GM19239 (cell line): Measurements from ENCODE around the gene FAF1.

ENCODE experiments used
- DNase-seq: peaks from one replicate; pipeline ENCODE4 v3.0.0; 2011; ENCODE audit warnings: low spot score; ENCODE audit not compliant: insufficient read length
- FAIRE-seq: peaks from 2 replicates; lab custom pipeline; 2011; peaks lifted over from hg19 to GRCh38; lab: Jason Lieb, UNC

Gene FAF1

GRCh38 chr1:50666849-50667248, 293.2 kb downstream of the FAF1 start:
- DNase-seq, result no peak
- FAIRE-seq, result no peak

- no peak for DNase-seq
- FAIRE-seq, result no peak
Measured at GRCh38 chr1:50665413-50665812, 294.7 kb downstream of the FAF1 start.

GRCh38 chr1:50661626-50662025, 298.4 kb downstream of the FAF1 start:
- no peak for FAIRE-seq
- DNase-seq, result no peak

GRCh38 chr1:50659107-50659662, 300.9 kb downstream of the FAF1 start:
- FAIRE-seq (no peak), DNase-seq (no peak)

- FAIRE-seq, result no peak
Measured at GRCh38 chr1:50658459-50659076, 301.5 kb downstream of the FAF1 start.

GRCh38 chr1:50656931-50657330, 303.1 kb downstream of the FAF1 start:
- DNase-seq (no peak), FAIRE-seq (no peak)

More at GRCh38 chr1:50658459-50659076, 301.5 kb downstream of the FAF1 start:
- DNase-seq, result no peak

GRCh38 chr1:50651476-50652263, 308.4 kb downstream of the FAF1 start:
- FAIRE-seq (no peak), DNase-seq (no peak)

- FAIRE-seq (no peak), DNase-seq (no peak)
Measured at GRCh38 chr1:50646526-50646925, 313.5 kb downstream of the FAF1 start.

- DNase-seq (no peak), FAIRE-seq (no peak)
Measured at GRCh38 chr1:50645139-50645538, 314.9 kb downstream of the FAF1 start.

- FAIRE-seq, result no peak
- no peak for DNase-seq
Measured at GRCh38 chr1:50644447-50645105, 315.5 kb downstream of the FAF1 start.

GRCh38 chr1:50637460-50637859, 322.6 kb downstream of the FAF1 start:
- FAIRE-seq, result no peak

GRCh38 chr1:50634251-50634650, 325.8 kb downstream of the FAF1 start:
- no peak for DNase-seq
- no peak for FAIRE-seq

More at GRCh38 chr1:50637460-50637859, 322.6 kb downstream of the FAF1 start:
- DNase-seq, result no peak

GRCh38 chr1:50633465-50633864, 326.6 kb downstream of the FAF1 start:
- no peak for DNase-seq
- no peak for FAIRE-seq

- DNase-seq (no peak), FAIRE-seq (no peak)
Measured at GRCh38 chr1:50631161-50631560, 328.9 kb downstream of the FAF1 start.

GRCh38 chr1:50622259-50622658, 337.8 kb downstream of the FAF1 start:
- FAIRE-seq (no peak), DNase-seq (no peak)

GRCh38 chr1:50620680-50621329, 339.3 kb downstream of the FAF1 start:
- peak; percentile 18 for FAIRE-seq
- DNase-seq, result no peak

GRCh38 chr1:50615036-50615750, 344.9 kb downstream of the FAF1 start:
- no peak for DNase-seq
- no peak for FAIRE-seq

GRCh38 chr1:50611675-50612074, 348.4 kb downstream of the FAF1 start:
- DNase-seq, result no peak
- FAIRE-seq, result no peak

- peak; percentile 21 for FAIRE-seq
Measured at GRCh38 chr1:50610563-50610962, 349.5 kb downstream of the FAF1 start.

GRCh38 chr1:50609508-50609907, 350.6 kb downstream of the FAF1 start:
- no peak for DNase-seq
- FAIRE-seq, result no peak

More at GRCh38 chr1:50610563-50610962, 349.5 kb downstream of the FAF1 start:
- DNase-seq, result no peak
